Activated CD8-positive, alpha-beta memory T cell treated with anti-CD3 and anti-CD28 coated beads, Interleukin-2, amount 50 U/mL, for 4 hours (primary cell): Measurements from ENCODE around the gene KLHL7.
"Not testable (repeated sequence)": the region's sequence is repeated elsewhere in the genome, so short reads cannot be mapped to it uniquely, and the experiment has no call there.

Experiments used
- DNase-seq: peaks from one replicate; pipeline ENCODE4 v3.0.0-alpha.2; 2020

KLHL7 gene

GRCh38 chr7:23107781-23108180, 2.2 kb downstream of the KLHL7 start:
- no peak for DNase-seq

- DNase-seq: no peak
Measured at GRCh38 chr7:23108995-23109394, 3.4 kb downstream of the KLHL7 start.

- no peak for DNase-seq
Measured at GRCh38 chr7:23109470-23109869, 3.9 kb downstream of the KLHL7 start.

GRCh38 chr7:23114896-23115295, 9.3 kb downstream of the KLHL7 start:
- no peak for DNase-seq

GRCh38 chr7:23115991-23116390, 10.4 kb downstream of the KLHL7 start:
- no peak for DNase-seq

GRCh38 chr7:23117841-23118240, 12.3 kb downstream of the KLHL7 start:
- DNase-seq: no peak

- DNase-seq: no peak
Measured at GRCh38 chr7:23120106-23120505, 14.5 kb downstream of the KLHL7 start.

- DNase-seq: no peak
Measured at GRCh38 chr7:23121165-23121564, 15.6 kb downstream of the KLHL7 start.

GRCh38 chr7:23123007-23123406, 17.4 kb downstream of the KLHL7 start:
- no peak for DNase-seq

GRCh38 chr7:23123465-23123864, 17.9 kb downstream of the KLHL7 start:
- DNase-seq: no peak

GRCh38 chr7:23129036-23129435, 23.5 kb downstream of the KLHL7 start:
- DNase-seq: no peak

GRCh38 chr7:23131799-23132198, 26.2 kb downstream of the KLHL7 start:
- not testable (repeated sequence) for DNase-seq

- no peak for DNase-seq
Measured at GRCh38 chr7:23133797-23134196, 28.2 kb downstream of the KLHL7 start.

GRCh38 chr7:23135755-23136154, 30.2 kb downstream of the KLHL7 start:
- DNase-seq: no peak

GRCh38 chr7:23136216-23136615, 30.6 kb downstream of the KLHL7 start:
- DNase-seq: no peak

GRCh38 chr7:23157679-23158078, 52.1 kb downstream of the KLHL7 start:
- no peak for DNase-seq

- no peak for DNase-seq
Measured at GRCh38 chr7:23158546-23158945, 53.0 kb downstream of the KLHL7 start.

- DNase-seq: no peak
Measured at GRCh38 chr7:23161482-23161881, 55.9 kb downstream of the KLHL7 start.

GRCh38 chr7:23164846-23165245, 59.3 kb downstream of the KLHL7 start:
- DNase-seq: no peak

GRCh38 chr7:23165316-23165715, 59.7 kb downstream of the KLHL7 start:
- no peak for DNase-seq

GRCh38 chr7:23167691-23168090, 62.1 kb downstream of the KLHL7 start:
- no peak for DNase-seq

GRCh38 chr7:23168111-23168885, 62.7 kb downstream of the KLHL7 start:
- DNase-seq: no peak

- no peak for DNase-seq
Measured at GRCh38 chr7:23175938-23176337, 70.4 kb downstream of the KLHL7 start.

- peak; percentile 96 for DNase-seq
Measured at GRCh38 chr7:23181684-23182553, 76.3 kb downstream of the KLHL7 start, which contains the start of gene NUP42. Gene NUP42, plus strand, starts transcription at chr7:23182048. Its CDS starts 38 bp downstream, at chr7:23182086.
